K562 (cell line): ENCODE results near the gene ASPRV1. TPM values are rescaled to one million over a fixed set of nuclear protein-coding genes. Genes with fewer than 3 reads are reported as not detected.

Experiments used
- ARID3A ChIP-seq: IDR thresholded peaks from 2 replicates; pipeline ENCODE4 v1.6.1; 2012; ENCODE audit warnings: low read depth, low read length, improper control_type of control experiment, borderline replicate concordance
- CBX1 ChIP-seq: sonication (generic); IDR thresholded peaks from 2 replicates; pipeline ENCODE4 v1.6.1; 2016; ENCODE audit warnings: antibody characterized with exemption, low read depth, mild to moderate bottlenecking
- CHD2 ChIP-seq: IDR thresholded peaks from 2 replicates; pipeline ENCODE4 v1.6.1; 2011; ENCODE audit warnings: low read depth, low read length
- CREB5 ChIP-seq: fragments of 250-450 bp; sonication (Bioruptor Pico); IDR thresholded peaks from 2 replicates; pipeline ENCODE4 v1.5.0; 2020; ENCODE audit warnings: mild to moderate bottlenecking
- EP300 ChIP-seq: IDR thresholded peaks from 2 replicates; pipeline ENCODE4 v1.6.1; 2012; ENCODE audit warnings: low read length, improper control_type of control experiment
- EP400 ChIP-seq: fragments of 450-650 bp; IDR thresholded peaks from 2 replicates; pipeline ENCODE4 v1.6.1; 2017; ENCODE audit warnings: antibody characterized with exemption, mild to moderate bottlenecking, moderate library complexity
- LEF1 ChIP-seq: fragments of 450-650 bp; IDR thresholded peaks from 2 replicates; pipeline ENCODE4 v1.6.1; 2016; ENCODE audit warnings: mild to moderate bottlenecking
- MAZ ChIP-seq, 2 experiments: fragments of 450-650 bp in 1 of 2; sonication (generic) in 1 of 2; formaldehyde crosslinking; IDR thresholded peaks in 1 of 2; conservative IDR thresholded peaks in 1 of 2; 2 replicates each; pipeline versions ENCODE4 v1.4.0 to v1.5.0; 2020; ENCODE audit warnings: mild to moderate bottlenecking in 1 of 2, missing genetic modification reagents in 1 of 2
- PCBP2 ChIP-seq: fragments of 200-400 bp; formaldehyde crosslinking; IDR thresholded peaks from 2 replicates; pipeline ENCODE4 v1.6.1; 2018; ENCODE audit warnings: low read length, low read depth, mild to moderate bottlenecking, moderate library complexity; ENCODE audit not compliant: poor library complexity, severe bottlenecking
- POLR2AphosphoS5 ChIP-seq: IDR thresholded peaks from 2 replicates; pipeline ENCODE4 v1.6.1; 2011; ENCODE audit warnings: mild to moderate bottlenecking, low read depth, low read length, moderate library complexity; ENCODE audit not compliant: control insufficient read depth, insufficient read depth
- RBM14 ChIP-seq: fragments of 200-400 bp; formaldehyde crosslinking; IDR thresholded peaks from 2 replicates; pipeline ENCODE4 v1.6.1; 2018; ENCODE audit warnings: low read depth, mild to moderate bottlenecking, low read length, moderate library complexity, borderline replicate concordance; ENCODE audit not compliant: insufficient read depth
- RBM39 ChIP-seq: fragments of 200-400 bp; formaldehyde crosslinking; optimal IDR thresholded peaks from 2 replicates; pipeline ENCODE3; 2018; ENCODE audit warnings: low read depth, low read length
- SNIP1 ChIP-seq: fragments of 450-650 bp; IDR thresholded peaks from 2 replicates; pipeline ENCODE4 v1.7.1; 2017; ENCODE audit warnings: low read depth, mild to moderate bottlenecking
- TAF1 ChIP-seq: IDR thresholded peaks from 2 replicates; pipeline ENCODE4 v1.6.1; 2011; ENCODE audit warnings: mild to moderate bottlenecking, low read length, moderate library complexity; ENCODE audit not compliant: insufficient read depth, control insufficient read depth, severe bottlenecking; ENCODE audit errors: extremely low read depth
- TAF15 ChIP-seq: fragments of 200-400 bp; formaldehyde crosslinking; IDR thresholded peaks from 2 replicates; pipeline ENCODE4 v1.6.1; 2017; ENCODE audit warnings: mild to moderate bottlenecking, low read depth, low read length, moderate library complexity
- TCF3 ChIP-seq: sonication (generic); formaldehyde crosslinking; IDR thresholded peaks from 2 replicates; pipeline ENCODE4 v1.4.0; 2020; ENCODE audit warnings: mild to moderate bottlenecking, missing genetic modification reagents
- ZFP36 ChIP-seq: fragments of 150-350 bp; IDR thresholded peaks from 2 replicates; pipeline ENCODE4 v1.6.1; 2018; ENCODE audit warnings: low read length, low read depth; ENCODE audit not compliant: partially characterized antibody
- ZKSCAN3 ChIP-seq: fragments of 250-450 bp; sonication (Bioruptor Pico); IDR thresholded peaks from 2 replicates; pipeline ENCODE4 v1.4.0; 2020
- ZMIZ1 ChIP-seq, 2 experiments: fragments of 150-350 bp in 1 of 2; IDR thresholded peaks; 2 replicates each; pipeline ENCODE4 v1.6.1; 2012 to 2016; ENCODE audit warnings: low read depth in 2 of 2, low read length in 2 of 2, mild to moderate bottlenecking in 1 of 2, moderate library complexity in 1 of 2
- ZNF316 ChIP-seq: fragments of 450-650 bp; IDR thresholded peaks from 2 replicates; pipeline ENCODE4 v1.6.1; 2016
- ZNF551 ChIP-seq: fragments of 250-450 bp; sonication (Bioruptor Pico); IDR thresholded peaks from 2 replicates; pipeline ENCODE4 v1.5.0; 2021; ENCODE audit warnings: mild to moderate bottlenecking, moderate library complexity
- ZNF696 ChIP-seq: fragments of 250-450 bp; sonication (Bioruptor Pico); conservative IDR thresholded peaks from 2 replicates; pipeline ENCODE4 v1.4.0; 2020; ENCODE audit warnings: mild to moderate bottlenecking, moderate library complexity
- polyA plus RNA-seq, 8 experiments: library from polyadenylated mRNA; depleted of rRNA in 4 of 8; stranded (reverse) in 5 of 8; unstranded in 3 of 8; fragments of >200 nt; fragmentation: Nextera tagmentation in 2 of 8; fragmentation: Illumina TruSeq in 1 of 8; extraction: Ambion mirVana in 2 of 8; extraction: Trizol in 1 of 8; gene quantifications; 2 replicates each; pipeline versions ENCODE4 v1.2.1 to v1.2.3, GENCODE V29; 2011 to 2014; ENCODE audit warnings: inconsistent platforms in 1 of 8, missing spikeins in 1 of 8
- total RNA-seq, 7 experiments: library from RNA; depleted of rRNA in 6 of 7; stranded (reverse); fragments of >200 nt in 6 of 7; fragmentation: Illumina TruSeq in 2 of 7; extraction: Trizol in 2 of 7; gene quantifications; 2 replicates each; pipeline versions ENCODE4 v1.2.1 to v1.2.3, GENCODE V29; 2011 to 2021; ENCODE audit warnings: low replicate concordance in 1 of 7

Gene ASPRV1
- total and polyA plus RNA-seq, 9 of the 15 experiments (the other 6 are each of a cell fraction or from before 2014, with no cell fraction given): 0.17 to 0.72 (median 0.47) TPM; not detected in 1

- TF ChIP-seq ZMIZ1 (IDR thresholded peaks at IDR 0.05; ENCODE audit: low read depth in 2 of 2, low read length in 2 of 2) (no peak), ZNF316 (peak; percentile 81), TAF1 (peak; percentile 56), EP300 (peak; percentile 62; the same call in 1 of the 2 replicates), ARID3A (no peak), CBX1 (no peak), RBM39 (no peak), CHD2 (no peak), ZNF696 (CRISPR knock-in tag) (no peak), CREB5 (CRISPR knock-in tag) (no peak), ZNF551 (CRISPR knock-in tag) (no peak), RBM14 (no peak), POLR2AphosphoS5 (no peak; the same call in 1 of the 2 replicates), TAF15 (no peak), ZFP36 (no peak), SNIP1 (no peak), LEF1 (peak; percentile 83), EP400 (peak; percentile 53; the same call in 1 of the 2 replicates), TCF3 (no peak), PCBP2 (no peak), ZKSCAN3 (CRISPR knock-in tag) (no peak), MAZ (CRISPR knock-in tag; conservative IDR thresholded peaks at IDR 0.05 in 1 of 2, IDR thresholded peaks at IDR 0.05 in 1 of 2) (peak in 1 of 2 experiments; percentile 83; a peak in 3 of 4 replicates)
These were observed 35.8 kb upstream of the ASPRV1 start (continued) for GRCh38 chr2:69997015-69997830.
